Measurements from ENCODE around the gene OBSL1. TPM values are rescaled to one million over a fixed set of nuclear protein-coding genes. Genes with fewer than 3 reads are reported as not detected.

OBSL1 gene
- total and polyA plus RNA-seq, 2 of the 4 experiments (the other 2 are of a cell fraction): 21.5 to 51.2 TPM

- no peak overlapping the region for H2BK5ac ChIP-seq (ENCODE audit: low read depth, low read length, poor library complexity, severe bottlenecking)
- no peaks in the 10 kb centered on the region for H3K27me3 ChIP-seq (ENCODE audit: control insufficient read depth, insufficient read depth, low read length)
- TF ChIP-seq NFE2L2 (IDR thresholded peaks at IDR 0.05; ENCODE audit: low read depth, low read length): no peak
- no peak for TF ChIP-seq POLR2A (IDR thresholded peaks at IDR 0.05; ENCODE audit: low read depth, low read length)
- TF ChIP-seq RAD21 (IDR thresholded peaks at IDR 0.05; ENCODE audit: low read length): no peak
- TF ChIP-seq MAFK (IDR thresholded peaks at IDR 0.05; ENCODE audit: low read depth, low read length): no peak
- no peak for TF ChIP-seq SMC3 (IDR thresholded peaks at IDR 0.05; ENCODE audit: low read depth, low read length)
- no peak for TF ChIP-seq BHLHE40 (IDR thresholded peaks at IDR 0.05; ENCODE audit: low read depth, low read length)
- no peak for TF ChIP-seq RCOR1 (IDR thresholded peaks at IDR 0.05; ENCODE audit: insufficient replicate concordance, low read length)
- no peak for TF ChIP-seq ELK1 (IDR thresholded peaks at IDR 0.05; ENCODE audit: borderline replicate concordance, low read depth, low read length)
- TF ChIP-seq RFX5 (IDR thresholded peaks at IDR 0.05; ENCODE audit: low read depth, low read length): no peak
- no peak for TF ChIP-seq CHD1 (IDR thresholded peaks at IDR 0.05; ENCODE audit: low read depth, low read length)
- TF ChIP-seq FOS (IDR thresholded peaks at IDR 0.05; ENCODE audit: low read depth, low read length): no peak
- no peak for TF ChIP-seq MXI1 (IDR thresholded peaks at IDR 0.05; ENCODE audit: borderline replicate concordance, low read depth, low read length)
- no peak for TF ChIP-seq USF2 (IDR thresholded peaks at IDR 0.05; ENCODE audit: low read depth, low read length)
- TF ChIP-seq MAZ (IDR thresholded peaks at IDR 0.05; ENCODE audit: borderline replicate concordance, low read depth, low read length): no peak
- TF ChIP-seq CTCF (conservative IDR thresholded peaks at IDR 0.05; ENCODE audit: low read depth, low read length): no peak
- TF ChIP-seq CEBPB (IDR thresholded peaks at IDR 0.05; ENCODE audit: low read depth, low read length): no peak
- H2AFZ ChIP-seq (replicated peaks; ENCODE audit: low read length, poor library complexity): no peak overlapping the region
- H2BK15ac ChIP-seq (ENCODE audit: low read depth, low read length): no peak overlapping the region
- ChIA-PET POLR2A (ENCODE audit: unreplicated experiment) (no interaction called here), CTCF (no interaction called here)
- H3K4me1 ChIP-seq (ENCODE audit: control insufficient read depth, insufficient read depth, low read length): peaks cover 8% of the 10 kb centered on the region; the same call in 1 of the 2 replicates
- no TSS peak for BruUV-seq (replicated peaks)
- no peak overlapping the region for H4K5ac ChIP-seq (ENCODE audit: low read depth, low read length)
- no peak overlapping the region for H2AK9ac ChIP-seq (replicated peaks; ENCODE audit: low read depth, low read length, poor library complexity)
- ATAC-seq (ENCODE audit: low read depth) (no peak), DNase-seq (no peak)
- no peak overlapping the region for H4K91ac ChIP-seq (ENCODE audit: insufficient read depth, low read depth, low read length)
- no peak overlapping the region for H3K56ac ChIP-seq (ENCODE audit: extremely low read depth, insufficient read depth, low read length)
- dilution Hi-C loops (cut with HindIII; ENCODE audit: low sequenced_read_pairs, unreplicated experiment): no loop called here
- no peaks in the 10 kb centered on the region; the same call in 1 of the 2 replicates for H4K20me1 ChIP-seq (ENCODE audit: insufficient read depth, low read length)
- no peak overlapping the region for H3K4ac ChIP-seq (ENCODE audit: low read depth, low read length)
- H4K8ac ChIP-seq (ENCODE audit: low read depth in 2 of 2, low read length in 2 of 2): no peak overlapping the region
- no peak overlapping the region for H2BK120ac ChIP-seq (ENCODE audit: low read depth, low read length)
- 67% methylated on average over 7 of the region's 12 CpGs; no CpG with 5 or more reads in 1 of the 2 experiments for WGBS, 2 experiments (ENCODE audit: extremely low coverage in 2 of 2, insufficient read length in 1 of 2)
- no peak overlapping the region for H2AK5ac ChIP-seq (ENCODE audit: low read depth, low read length)
- no peak overlapping the region for H3K4me3 ChIP-seq (ENCODE audit: insufficient read depth, low read depth, low read length)
- no peak overlapping the region for H3K9ac ChIP-seq (ENCODE audit: low read depth, low read length)
- no peaks in the 10 kb centered on the region for H3K79me1 ChIP-seq (ENCODE audit: low read depth in 1 of 2, low read length in 2 of 2)
- no peak overlapping the region for H3K27ac ChIP-seq (ENCODE audit: insufficient read depth, low read length)
- no peaks in the 10 kb centered on the region for H3K9me3 ChIP-seq (ENCODE audit: control insufficient read depth, insufficient read depth, low read length)
- H2BK20ac ChIP-seq (ENCODE audit: low read depth, low read length): no peak overlapping the region
- H3K14ac ChIP-seq (replicated peaks; ENCODE audit: low read depth, low read length): no peak overlapping the region
- intact Hi-C loops (cut with micrococcal nuclease): no loop called here
- no peaks in the 10 kb centered on the region for H3K9me1 ChIP-seq (ENCODE audit: insufficient read depth, low read length)
- H3K23ac ChIP-seq (ENCODE audit: low read depth, low read length): no peak overlapping the region
- no peak overlapping the region for H3K18ac ChIP-seq (ENCODE audit: low read depth, low read length)
- H3K4me2 ChIP-seq (ENCODE audit: low read depth, low read length): no peak overlapping the region
- H3K36me3 ChIP-seq (ENCODE audit: control insufficient read depth, insufficient read depth, low read length): no peaks in the 10 kb centered on the region
- in situ Hi-C loops (cut with MboI; ENCODE audit: low sequenced_read_pairs): no loop called here
Measured at GRCh38 chr2:219553463-219553963, 17.8 kb downstream of the OBSL1 start.
